Kidney tubule cell (primary cell): ENCODE results near the gene MAT1A.
"Not testable (repeated sequence)": the region's sequence is repeated elsewhere in the genome, so short reads cannot be mapped to it uniquely, and the experiment has no call there.

Experiments used
- DNase-seq: peaks from one replicate; pipeline ENCODE4 v3.0.0-alpha.2; 2018; ENCODE audit warnings: low spot score

MAT1A gene

GRCh38 chr10:80223031-80223419 lies 66.4 kb downstream of the MAT1A start:
- not testable (repeated sequence) for DNase-seq
